Activated CD4-positive, alpha-beta T cell treated with anti-CD3 and anti-CD28 coated beads, Interleukin-2, Interleukin-4, amounts not matched to agents 100 ng/mL and 50 ng/mL, durations not matched to agents 16 hours and 8 hours (primary cell): ENCODE results near the gene CLPSL1.

Experiments used
- DNase-seq: peaks from one replicate; pipeline ENCODE4 v3.0.0-alpha.2; 2020; ENCODE audit warnings: low spot score

The CLPSL1 gene

GRCh38 chr6:35759426-35759825 is 21.4 kb upstream of the CLPSL1 start:
- DNase-seq, result no peak

GRCh38 chr6:35765739-35766138 is 15.1 kb upstream of the CLPSL1 start:
- no peak for DNase-seq

GRCh38 chr6:35769211-35769610 is 11.6 kb upstream of the CLPSL1 start:
- no peak for DNase-seq

GRCh38 chr6:35771343-35771627 is 9.5 kb upstream of the CLPSL1 start:
- DNase-seq, result no peak

DNA sequence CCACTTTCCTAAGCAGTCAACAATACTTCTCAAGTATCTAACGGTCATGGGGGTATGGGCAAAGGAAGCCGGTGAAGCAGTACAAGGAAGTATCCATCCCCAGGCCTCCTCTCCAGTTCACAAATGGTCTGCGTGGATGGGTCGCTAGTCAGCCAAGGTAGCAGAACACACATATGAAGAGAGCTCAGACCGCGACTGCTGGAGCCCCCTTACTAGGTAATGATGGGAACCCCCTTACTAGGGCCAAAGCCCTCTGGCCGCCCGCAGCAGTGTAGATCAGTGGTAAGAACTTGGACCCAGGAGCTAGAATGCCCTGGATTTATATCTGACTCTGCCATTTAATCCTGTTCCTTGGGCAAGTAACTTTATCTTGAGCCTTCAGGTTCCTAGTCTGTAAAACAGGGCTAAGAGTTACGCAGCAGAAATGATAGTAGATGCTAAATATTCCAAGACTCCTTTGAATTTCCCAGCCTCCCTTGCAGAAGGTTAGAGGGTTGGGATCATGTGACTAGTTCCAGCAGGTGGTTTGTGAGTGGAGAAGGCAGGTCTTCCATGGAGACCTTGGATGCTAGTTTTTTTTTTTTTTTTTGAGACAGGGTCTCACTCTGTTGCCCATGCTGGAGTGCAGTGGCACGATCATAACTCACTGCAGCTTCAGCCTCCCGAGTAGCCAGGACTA is 6.6 kb upstream of the CLPSL1 start:
- no peak for DNase-seq

- DNase-seq, result no peak
Measured at GRCh38 chr6:35775031-35775430, 5.8 kb upstream of the CLPSL1 start.

GRCh38 chr6:35776364-35777215 is 4.2 kb upstream of the CLPSL1 start, which contains the start of gene CLPSL2:
CLPSL2 (plus strand) TSS chr6:35776598; CDS start chr6:35776619, 21 bp downstream.
- DNase-seq, result no peak

DNA sequence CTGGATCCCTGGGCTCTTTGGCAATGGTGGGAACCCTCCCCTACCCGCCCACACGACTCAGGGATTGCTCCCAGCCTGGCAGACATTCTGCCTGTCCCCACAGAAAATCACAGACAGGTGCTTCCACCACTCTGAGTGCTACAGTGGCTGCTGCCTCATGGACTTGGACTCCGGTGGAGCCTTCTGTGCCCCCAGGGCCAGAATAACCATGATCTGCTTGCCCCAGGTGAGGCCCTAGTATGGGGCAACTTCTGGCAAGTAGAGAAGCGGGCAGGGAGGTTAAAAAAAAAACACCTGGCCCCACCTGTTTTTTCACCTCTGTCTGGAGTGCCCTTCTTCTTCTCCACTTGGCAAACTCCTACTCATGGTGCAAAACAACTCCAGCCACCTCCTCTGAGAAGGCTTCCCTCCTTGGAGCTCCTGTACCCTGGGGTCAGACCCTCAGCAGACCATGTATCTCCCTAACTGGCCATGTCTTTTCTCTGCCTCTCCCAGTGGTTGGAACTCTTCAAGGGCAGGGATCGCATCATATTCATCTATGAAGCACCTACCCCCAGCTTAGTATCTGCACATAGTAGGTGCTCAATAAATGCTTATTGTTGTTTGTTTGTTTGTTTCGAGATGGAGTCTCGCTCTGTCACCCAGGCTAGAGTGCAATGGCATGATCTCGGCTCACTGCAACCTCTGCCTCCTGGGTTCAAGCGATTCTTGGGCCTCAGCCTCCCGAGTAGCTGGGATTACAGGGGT is 3.3 kb upstream of the CLPSL1 start:
- DNase-seq, result no peak

DNA sequence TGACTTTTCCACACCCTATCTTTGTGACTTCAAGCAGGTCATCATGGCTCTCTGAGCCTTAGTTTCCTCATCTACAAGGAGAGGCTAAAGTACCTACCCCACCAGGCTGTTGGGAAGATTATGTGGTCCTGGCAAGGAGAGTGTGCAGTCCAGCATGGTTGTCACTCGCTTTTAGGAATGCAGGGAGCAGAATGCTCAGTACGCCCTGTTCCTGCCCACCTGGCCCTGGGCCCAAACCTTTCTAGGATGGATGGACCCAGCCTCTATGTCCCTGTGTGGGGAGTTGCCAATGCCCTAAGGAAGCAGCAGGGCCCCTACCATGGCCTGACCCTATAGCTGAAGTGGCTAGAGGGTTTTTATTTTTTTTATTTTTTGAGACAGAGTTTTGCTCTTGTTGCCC is 2.4 kb upstream of the CLPSL1 start:
- DNase-seq, result no peak

DNA sequence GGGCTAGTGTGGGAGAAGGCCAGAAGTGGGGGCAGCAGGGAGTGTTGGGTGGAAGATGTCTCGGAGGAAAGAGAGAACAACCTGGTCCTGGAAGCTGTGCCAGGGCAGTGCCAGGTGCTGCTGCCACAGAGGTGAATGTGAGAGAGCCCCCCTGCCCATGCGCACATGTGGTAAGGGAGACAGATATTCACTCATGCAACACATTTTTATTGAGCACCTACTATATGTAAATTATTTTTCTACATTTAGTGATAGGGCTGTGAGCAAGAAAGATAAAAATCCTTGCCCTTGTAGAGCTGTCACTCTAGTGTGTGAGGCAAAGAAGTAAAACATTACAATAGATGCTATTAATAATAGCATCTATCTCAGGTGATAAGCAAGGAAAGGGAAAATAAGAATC is 471 bp downstream of the CLPSL1 start:
- DNase-seq, result no peak

DNA sequence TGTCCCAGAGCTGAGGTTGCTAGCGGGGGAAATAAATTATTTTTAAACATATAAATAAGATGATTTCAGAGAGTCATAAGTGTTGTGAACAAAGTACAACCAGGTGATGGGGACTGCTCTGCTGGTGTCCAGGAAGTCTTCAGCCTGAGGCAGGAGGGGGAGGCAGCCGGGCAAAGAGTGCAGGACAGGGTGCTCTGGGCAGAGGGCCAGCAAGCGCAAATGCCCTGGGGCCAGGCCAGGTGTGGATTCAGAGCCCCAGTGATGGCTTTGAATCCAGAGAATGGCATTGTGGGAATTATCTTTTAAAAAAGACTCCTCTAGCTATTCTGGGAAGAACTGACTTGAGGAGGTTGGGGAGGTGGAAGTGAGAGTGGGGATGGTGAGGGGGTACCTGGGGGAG is 1.6 kb downstream of the CLPSL1 start:
- no peak for DNase-seq

- no peak for DNase-seq
Measured at GRCh38 chr6:35784200-35784599, 3.4 kb downstream of the CLPSL1 start.

DNA sequence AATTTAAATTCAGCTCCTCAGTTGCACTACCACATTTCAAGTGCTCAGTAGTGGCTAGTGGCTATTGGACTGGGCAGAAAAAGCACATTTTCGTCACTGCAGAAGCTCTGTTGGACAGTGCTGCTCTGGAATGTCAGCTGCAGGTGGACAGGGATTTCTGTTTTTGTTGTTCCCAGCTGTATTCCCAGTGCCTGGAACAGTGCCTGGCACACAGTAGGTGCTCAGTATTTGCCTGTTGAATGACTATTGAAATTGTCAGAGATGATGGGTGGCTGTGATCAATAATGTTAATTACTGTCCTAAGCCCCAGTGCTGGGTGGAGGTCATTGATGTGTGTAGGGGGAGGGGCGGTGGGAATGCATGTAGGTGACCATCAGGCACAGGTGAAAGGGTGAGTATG is 5.5 kb downstream of the CLPSL1 start:
- no peak for DNase-seq

- DNase-seq, result no peak
Measured at GRCh38 chr6:35786810-35787209, 6.0 kb downstream of the CLPSL1 start.

- no peak for DNase-seq
Measured at GRCh38 chr6:35787266-35788218, 6.7 kb downstream of the CLPSL1 start.

- no peak for DNase-seq
Measured at GRCh38 chr6:35788423-35788982, 7.7 kb downstream of the CLPSL1 start.

GRCh38 chr6:35790683-35791082 is 9.9 kb downstream of the CLPSL1 start:
- DNase-seq, result no peak

- no peak for DNase-seq
Measured at GRCh38 chr6:35794536-35795452, 14.0 kb downstream of the CLPSL1 start.

DNA sequence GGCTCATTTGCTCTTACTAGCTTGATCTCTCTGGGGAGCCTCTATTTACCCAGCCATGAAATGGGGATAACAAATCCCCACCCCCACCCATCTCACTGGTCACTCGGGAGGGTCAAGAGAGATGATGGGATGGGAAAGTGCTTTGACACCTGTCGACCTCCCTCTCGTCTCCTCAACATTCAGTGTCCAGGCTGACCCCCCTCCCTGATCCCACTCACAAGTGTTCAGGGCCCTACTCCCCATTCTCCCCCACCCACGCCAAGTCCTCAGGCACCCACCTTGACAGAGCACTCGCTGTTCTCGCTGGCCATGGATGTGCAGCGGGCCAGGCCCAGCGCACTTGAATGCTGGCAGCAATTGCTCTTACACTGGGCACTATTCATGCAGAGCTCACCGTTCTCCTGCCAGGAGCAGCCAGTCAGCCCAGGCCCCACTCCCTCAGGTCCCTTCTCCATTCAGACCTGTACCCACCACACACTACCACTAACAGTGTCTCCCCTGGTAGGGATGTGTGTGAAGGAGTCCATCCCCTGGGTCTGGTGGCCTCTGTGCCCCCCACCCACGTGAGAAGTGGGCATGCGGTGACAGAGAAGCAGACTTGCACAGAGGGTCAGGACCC is 14.7 kb downstream of the CLPSL1 start:
- no peak for DNase-seq

- DNase-seq, result no peak
Measured at GRCh38 chr6:35796236-35796635, 15.4 kb downstream of the CLPSL1 start.
